Measurements from ENCODE around the gene CENPU.
"Not testable (repeated sequence)": the region's sequence is repeated elsewhere in the genome, so short reads cannot be mapped to it uniquely, and the experiment has no call there.

CENPU gene

GRCh38 chr4:184745831-184746795, 12.2 kb upstream of the CENPU start:
- peak; percentile 75 for DNase-seq (ENCODE audit: low spot score)
- peak overlapping the region; percentile 80 for H3K27ac ChIP-seq
- POLR2A ChIA-PET (ENCODE audit: low non-redundant PET): no interaction called here
- CTCF ChIA-PET: interaction anchor here (0.6 to 1.6 kb wide), 13 partner anchors 9 to 1796 kb away, joined by 3 to 7 read pairs (median 4); partner anchors contain the start of gene CENPU
- TF ChIP-seq CTCF (conservative IDR thresholded peaks at IDR 0.05; ENCODE audit: low read depth): peak; percentile 74

GRCh38 chr4:184744236-184744635, 10.3 kb upstream of the CENPU start:
- no peak for TF ChIP-seq CTCF (conservative IDR thresholded peaks at IDR 0.05; ENCODE audit: low read depth)
- POLR2A ChIA-PET (ENCODE audit: low non-redundant PET): no interaction called here
- no peak for DNase-seq (ENCODE audit: low spot score)
- no peak overlapping the region for H3K27ac ChIP-seq
- CTCF ChIA-PET: no interaction called here

- CTCF ChIA-PET: no interaction called here
- TF ChIP-seq CTCF (conservative IDR thresholded peaks at IDR 0.05; ENCODE audit: low read depth): no peak
- no peak for DNase-seq (ENCODE audit: low spot score)
- H3K27ac ChIP-seq: no peak overlapping the region
- POLR2A ChIA-PET (ENCODE audit: low non-redundant PET): no interaction called here
Observed at GRCh38 chr4:184743650-184744049, 9.8 kb upstream of the CENPU start.

GRCh38 chr4:184741651-184742050, 7.8 kb upstream of the CENPU start:
- CTCF ChIA-PET; H3K27ac ChIP-seq; DNase-seq (ENCODE audit: low spot score): not testable (repeated sequence)
- POLR2A ChIA-PET (ENCODE audit: low non-redundant PET): interaction anchor here (0.6 kb wide), 1 partner anchor 9 kb away, joined by 7 read pairs; no protein-coding TSS in a partner anchor

GRCh38 chr4:184740980-184741391, 7.1 kb upstream of the CENPU start:
- no peak for DNase-seq (ENCODE audit: low spot score)
- TF ChIP-seq CTCF (conservative IDR thresholded peaks at IDR 0.05; ENCODE audit: low read depth): no peak
- H3K27ac ChIP-seq: no peak overlapping the region
- ChIA-PET CTCF (no interaction called here), POLR2A (ENCODE audit: low non-redundant PET) (no interaction called here)

- DNase-seq (ENCODE audit: low spot score); H3K27ac ChIP-seq; CTCF ChIA-PET; POLR2A ChIA-PET (ENCODE audit: low non-redundant PET): not testable (repeated sequence)
Observed at GRCh38 chr4:184739575-184739974, 5.7 kb upstream of the CENPU start.

- DNase-seq (ENCODE audit: low spot score): no peak
- TF ChIP-seq CTCF (conservative IDR thresholded peaks at IDR 0.05; ENCODE audit: low read depth): no peak
- peak overlapping the region; percentile 95 for H3K27ac ChIP-seq
- ChIA-PET CTCF (no interaction called here), POLR2A (ENCODE audit: low non-redundant PET) (no interaction called here)
Observed at GRCh38 chr4:184734758-184735157, 862 bp upstream of the CENPU start.

Measured in RWPE1 (cell line).